ENCODE measurements around the gene NOL11.
"Not testable (repeated sequence)": the region's sequence is repeated elsewhere in the genome, so short reads cannot be mapped to it uniquely, and the experiment has no call there.

NOL11 gene

GRCh38 chr17:67711916-67712315 is 5.8 kb upstream of the NOL11 start:
- DNase-seq (ENCODE audit: low read depth), result no peak

- no peak for DNase-seq (ENCODE audit: low read depth)
These were observed 5.4 kb upstream of the NOL11 start for GRCh38 chr17:67712375-67712774.

- DNase-seq (ENCODE audit: low read depth), result no peak
These were observed 4.6 kb upstream of the NOL11 start for GRCh38 chr17:67713169-67713568.

GRCh38 chr17:67716405-67716798 is 1.3 kb upstream of the NOL11 start:
- no peak for DNase-seq (ENCODE audit: low read depth)

- DNase-seq (ENCODE audit: low read depth), result no peak
These were observed 528 bp upstream of the NOL11 start for GRCh38 chr17:67717192-67717623.

- peak; percentile 2 for DNase-seq (ENCODE audit: low read depth)
These were observed 697 bp downstream of the NOL11 start for GRCh38 chr17:67718325-67718941.

GRCh38 chr17:67725373-67725791 is 7.6 kb downstream of the NOL11 start:
- no peak for DNase-seq (ENCODE audit: low read depth)

GRCh38 chr17:67725807-67726206 is 8.1 kb downstream of the NOL11 start:
- no peak for DNase-seq (ENCODE audit: low read depth)

GRCh38 chr17:67727152-67728039 is 9.7 kb downstream of the NOL11 start:
- not testable (repeated sequence) for DNase-seq (ENCODE audit: low read depth)

- no peak for DNase-seq (ENCODE audit: low read depth)
These were observed 12.2 kb downstream of the NOL11 start for GRCh38 chr17:67729903-67730302.

GRCh38 chr17:67730731-67731130 is 13.0 kb downstream of the NOL11 start:
- DNase-seq (ENCODE audit: low read depth), result no peak

- DNase-seq (ENCODE audit: low read depth), result no peak
These were observed 15.7 kb downstream of the NOL11 start for GRCh38 chr17:67733449-67733848.

- no peak for DNase-seq (ENCODE audit: low read depth)
These were observed 19.4 kb downstream of the NOL11 start for GRCh38 chr17:67737145-67737544.

- DNase-seq (ENCODE audit: low read depth), result no peak
These were observed 24.3 kb downstream of the NOL11 start for GRCh38 chr17:67742025-67742424.

- DNase-seq (ENCODE audit: low read depth), result no peak
These were observed 29.2 kb downstream of the NOL11 start for GRCh38 chr17:67746704-67747571.

- DNase-seq (ENCODE audit: low read depth), result no peak
These were observed 30.0 kb downstream of the NOL11 start for GRCh38 chr17:67747681-67748235.

- no peak for DNase-seq (ENCODE audit: low read depth)
These were observed 32.3 kb downstream of the NOL11 start for GRCh38 chr17:67750067-67750466.

- DNase-seq (ENCODE audit: low read depth), result no peak
These were observed 33.7 kb downstream of the NOL11 start for GRCh38 chr17:67751101-67752074.

GRCh38 chr17:67752160-67752559 is 34.4 kb downstream of the NOL11 start:
- not testable (repeated sequence) for DNase-seq (ENCODE audit: low read depth)

GRCh38 chr17:67753026-67753425 is 35.3 kb downstream of the NOL11 start:
- no peak for DNase-seq (ENCODE audit: low read depth)

GRCh38 chr17:67754001-67754400 is 36.3 kb downstream of the NOL11 start:
- DNase-seq (ENCODE audit: low read depth), result no peak

Data from stimulated activated CD8-positive, alpha-beta memory T cell treated with anti-CD3 and anti-CD28 coated beads, Interleukin-4, amount 100 ng/mL, for 24 hours (primary cell).